Nephron progenitor cell (in vitro differentiated cells): ENCODE measurements around the gene MED28.

Experiments used
- DNase-seq: peaks from one replicate; pipeline ENCODE4 v3.0.0; 2021
- H3K27ac Mint-ChIP-seq: 2 replicates; pipeline ENCODE4 v1.8.0; 2021; ENCODE audit warnings: mild to moderate bottlenecking, moderate library complexity, mixed read lengths
- H3K27me3 Mint-ChIP-seq: 2 replicates; pipeline ENCODE4 v1.8.0; 2021; ENCODE audit warnings: mild to moderate bottlenecking, low read depth, mixed read lengths; ENCODE audit not compliant: poor library complexity
- H3K36me3 Mint-ChIP-seq: 2 replicates; pipeline ENCODE4 v1.8.0; 2021; ENCODE audit warnings: low read depth, mixed read lengths
- H3K4me1 Mint-ChIP-seq: 2 replicates; pipeline ENCODE4 v1.8.0; 2021; ENCODE audit warnings: mixed read lengths
- H3K4me3 Mint-ChIP-seq: 2 replicates; pipeline ENCODE4 v1.8.0; 2021; ENCODE audit warnings: mild to moderate bottlenecking, moderate library complexity, mixed read lengths
- H3K9me3 Mint-ChIP-seq: 2 replicates; pipeline ENCODE4 v1.8.0; 2021; ENCODE audit warnings: mild to moderate bottlenecking, moderate library complexity, mixed read lengths
- TF ChIP-seq, protein P1 (sequence below): fragments of 200-600 bp; sonication (generic); IDR thresholded peaks from 2 replicates; pipeline ENCODE4 v1.5.0; 2021; ENCODE audit warnings: antibody characterized with exemption

The MED28 gene

DNA sequence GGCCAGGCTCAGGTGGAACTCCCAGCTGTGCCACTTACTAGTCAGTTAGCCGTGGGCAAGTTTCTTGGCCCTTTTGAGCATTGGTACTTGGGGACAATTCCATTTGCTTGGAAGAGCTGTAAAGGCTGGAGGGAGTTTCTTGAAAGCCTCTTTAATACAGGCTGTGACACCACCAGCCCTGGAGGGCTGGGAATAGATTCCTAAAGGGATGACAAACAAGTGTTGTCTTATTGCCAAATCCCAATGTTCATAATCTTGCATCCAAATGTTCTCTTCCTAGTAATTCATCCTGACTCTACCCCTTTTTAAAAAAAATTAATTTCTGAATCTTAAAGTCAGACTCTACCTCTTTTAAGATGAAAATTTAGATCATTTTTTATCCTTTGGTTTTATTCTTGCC lies 14.6 kb upstream of the MED28 start:
- no peaks in the 10 kb centered on the region for H3K4me1 Mint-ChIP-seq
- H3K27me3 Mint-ChIP-seq: no peaks in the 10 kb centered on the region
- H3K9me3 Mint-ChIP-seq: no peaks in the 10 kb centered on the region
- peaks cover 19% of the 10 kb centered on the region for H3K36me3 Mint-ChIP-seq
- TF ChIP-seq, protein P1, sequence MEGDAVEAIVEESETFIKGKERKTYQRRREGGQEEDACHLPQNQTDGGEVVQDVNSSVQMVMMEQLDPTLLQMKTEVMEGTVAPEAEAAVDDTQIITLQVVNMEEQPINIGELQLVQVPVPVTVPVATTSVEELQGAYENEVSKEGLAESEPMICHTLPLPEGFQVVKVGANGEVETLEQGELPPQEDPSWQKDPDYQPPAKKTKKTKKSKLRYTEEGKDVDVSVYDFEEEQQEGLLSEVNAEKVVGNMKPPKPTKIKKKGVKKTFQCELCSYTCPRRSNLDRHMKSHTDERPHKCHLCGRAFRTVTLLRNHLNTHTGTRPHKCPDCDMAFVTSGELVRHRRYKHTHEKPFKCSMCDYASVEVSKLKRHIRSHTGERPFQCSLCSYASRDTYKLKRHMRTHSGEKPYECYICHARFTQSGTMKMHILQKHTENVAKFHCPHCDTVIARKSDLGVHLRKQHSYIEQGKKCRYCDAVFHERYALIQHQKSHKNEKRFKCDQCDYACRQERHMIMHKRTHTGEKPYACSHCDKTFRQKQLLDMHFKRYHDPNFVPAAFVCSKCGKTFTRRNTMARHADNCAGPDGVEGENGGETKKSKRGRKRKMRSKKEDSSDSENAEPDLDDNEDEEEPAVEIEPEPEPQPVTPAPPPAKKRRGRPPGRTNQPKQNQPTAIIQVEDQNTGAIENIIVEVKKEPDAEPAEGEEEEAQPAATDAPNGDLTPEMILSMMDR: no peak
- H3K4me3 Mint-ChIP-seq: no peak overlapping the region
- no peak overlapping the region for H3K27ac Mint-ChIP-seq
- DNase-seq: no peak

DNA sequence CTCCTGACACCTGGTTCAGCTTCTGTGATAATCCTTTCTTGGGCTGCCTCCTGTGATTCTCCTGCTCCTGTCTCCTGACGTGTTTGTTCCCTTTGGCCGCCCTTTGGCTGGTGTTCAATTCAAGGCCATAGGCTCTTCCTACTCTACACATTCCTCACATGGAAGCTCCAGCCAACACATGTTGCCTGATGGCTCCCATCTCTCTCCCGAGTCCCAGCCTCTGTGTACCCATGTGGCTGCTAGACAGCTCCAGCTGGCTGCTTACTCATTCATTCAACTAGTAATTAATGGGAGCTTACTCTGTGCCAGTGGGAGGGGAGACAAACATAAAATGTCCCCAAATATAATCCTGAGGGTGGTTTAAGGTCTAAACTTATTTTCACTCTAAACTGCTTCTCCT lies 9.2 kb upstream of the MED28 start:
- Mint-ChIP-seq H3K4me1 (no peaks in the 10 kb centered on the region), H3K27ac (no peak overlapping the region), H3K27me3 (no peaks in the 10 kb centered on the region), H3K4me3 (no peak overlapping the region), H3K36me3 (peaks cover 5% of the 10 kb centered on the region), H3K9me3 (no peaks in the 10 kb centered on the region)
- DNase-seq: no peak
- TF ChIP-seq, protein P1: no peak

DNA sequence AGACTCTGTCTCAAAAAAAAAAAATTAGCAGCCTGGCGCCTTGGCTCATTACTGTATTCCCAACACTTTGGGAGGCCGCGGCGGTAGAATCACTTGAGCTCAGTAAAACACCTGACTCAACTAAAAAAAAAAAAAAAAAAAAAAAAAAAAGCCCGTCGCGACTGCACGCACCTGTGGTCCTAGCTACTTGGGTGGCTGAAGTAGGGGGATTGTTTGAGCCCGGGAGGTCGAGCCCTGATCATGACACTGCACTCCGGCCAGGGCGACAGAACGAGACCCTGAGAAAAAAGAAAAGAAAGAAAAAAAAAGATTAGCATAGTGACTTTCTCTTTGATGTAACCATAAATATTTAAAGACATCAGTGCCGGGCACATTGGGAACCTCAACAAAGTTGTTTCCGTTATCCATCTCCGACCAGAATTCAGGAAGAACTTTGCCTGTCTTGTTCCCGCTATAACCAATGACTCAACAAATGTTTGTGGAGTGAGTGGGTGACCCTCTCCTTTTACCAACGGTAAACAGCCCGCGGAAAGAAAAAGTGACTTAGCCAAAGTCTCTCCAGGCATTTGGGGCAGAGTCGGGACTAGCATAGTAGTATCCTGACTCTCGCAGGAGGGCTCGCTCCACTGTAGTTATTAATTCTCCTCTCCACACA lies 553 bp upstream of the MED28 start:
- H3K36me3 Mint-ChIP-seq: peaks cover 18% of the 10 kb centered on the region
- H3K4me3 Mint-ChIP-seq: peak overlapping the region; percentile 97
- H3K9me3 Mint-ChIP-seq: no peaks in the 10 kb centered on the region
- peaks cover 27% of the 10 kb centered on the region for H3K4me1 Mint-ChIP-seq
- DNase-seq: peak; percentile 4
- H3K27me3 Mint-ChIP-seq: no peaks in the 10 kb centered on the region
- TF ChIP-seq, protein P1: no peak
- peak overlapping the region; percentile 88 for H3K27ac Mint-ChIP-seq

DNA sequence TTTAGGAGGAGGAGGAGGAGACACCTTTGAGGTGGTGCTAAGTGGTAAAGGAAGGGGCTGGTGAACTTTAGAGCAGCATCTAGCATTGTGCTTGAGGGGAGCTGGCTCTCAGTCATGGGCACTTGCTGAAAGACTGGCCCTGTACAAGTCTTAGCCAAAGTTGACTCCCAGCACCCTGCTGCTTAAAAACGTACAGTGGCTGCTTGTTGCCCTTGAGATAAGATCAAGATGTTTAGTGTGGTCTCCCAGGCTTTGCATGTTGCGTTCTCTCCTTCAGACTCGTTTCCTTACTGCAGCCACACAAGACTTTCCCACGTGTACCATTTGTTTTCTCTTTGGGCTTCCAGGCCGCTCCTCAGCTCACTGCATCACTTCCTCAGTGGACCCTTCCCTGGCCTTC lies 1.8 kb downstream of the MED28 start:
- Mint-ChIP-seq H3K4me3 (peak overlapping the region; percentile 78), H3K36me3 (peaks cover 30% of the 10 kb centered on the region), H3K27me3 (no peaks in the 10 kb centered on the region), H3K9me3 (no peaks in the 10 kb centered on the region), H3K27ac (no peak overlapping the region), H3K4me1 (peaks cover 27% of the 10 kb centered on the region)
- no peak for DNase-seq
- TF ChIP-seq, protein P1: no peak

DNA sequence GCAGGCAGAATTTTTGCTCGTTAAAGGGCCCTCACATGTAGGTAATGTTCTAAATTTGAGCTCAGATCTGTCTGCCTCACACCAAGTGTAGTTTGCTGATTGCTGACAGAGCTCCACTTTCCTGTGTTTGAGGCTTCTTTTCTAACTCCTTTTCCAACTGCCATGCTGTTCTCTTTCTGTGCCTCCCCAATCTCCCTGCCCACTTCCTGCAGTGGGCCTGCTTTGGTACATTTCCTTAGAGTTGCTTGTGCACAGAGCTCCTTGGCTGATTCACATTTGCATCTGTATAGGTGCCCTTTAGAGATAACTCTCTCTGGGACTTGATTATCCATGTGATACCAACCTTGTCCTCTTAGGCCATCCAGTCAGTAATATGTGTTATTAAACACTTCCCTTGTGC lies 4.5 kb downstream of the MED28 start:
- Mint-ChIP-seq H3K4me1 (peaks cover 25% of the 10 kb centered on the region), H3K36me3 (peaks cover 48% of the 10 kb centered on the region), H3K9me3 (no peaks in the 10 kb centered on the region), H3K4me3 (no peak overlapping the region), H3K27me3 (no peaks in the 10 kb centered on the region), H3K27ac (no peak overlapping the region)
- no peak for DNase-seq
- TF ChIP-seq, protein P1: no peak

DNA sequence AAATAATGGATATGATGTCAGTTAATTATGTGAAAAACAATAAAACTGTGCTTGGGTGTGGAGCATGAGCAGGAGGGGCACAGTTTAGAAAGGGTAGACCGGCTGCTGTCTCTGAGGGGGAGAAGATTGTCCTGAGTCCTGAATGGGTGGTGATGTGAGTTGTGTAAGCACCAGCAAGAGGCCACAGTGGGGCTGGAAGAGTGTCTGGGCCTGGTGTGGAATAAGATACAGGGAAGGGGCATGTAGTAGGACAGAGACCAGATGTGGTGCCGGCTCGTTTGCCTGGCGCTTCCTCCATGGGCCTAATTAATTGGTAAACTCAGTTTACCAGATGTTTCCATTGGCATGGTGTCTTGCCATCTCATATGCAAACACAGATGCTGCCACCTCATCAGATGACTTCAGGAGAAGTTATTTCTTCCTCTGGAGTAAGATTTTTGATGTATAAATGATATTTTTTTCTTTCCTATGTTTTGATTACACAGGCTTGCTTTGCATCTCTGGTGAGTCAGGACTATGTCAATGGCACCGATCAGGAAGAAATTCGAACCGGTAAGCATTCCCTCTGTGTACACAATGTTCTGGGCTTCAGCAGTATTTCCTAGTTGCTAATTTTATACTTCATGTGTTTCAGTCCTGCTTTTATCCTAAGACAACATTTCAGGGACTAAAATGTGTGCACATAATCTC lies 5.1 kb downstream of the MED28 start:
- peaks cover 20% of the 10 kb centered on the region for H3K4me1 Mint-ChIP-seq
- TF ChIP-seq, protein P1: no peak
- H3K9me3 Mint-ChIP-seq: no peaks in the 10 kb centered on the region
- no peak overlapping the region for H3K27ac Mint-ChIP-seq
- H3K27me3 Mint-ChIP-seq: no peaks in the 10 kb centered on the region
- H3K36me3 Mint-ChIP-seq: peaks cover 55% of the 10 kb centered on the region
- no peak overlapping the region for H3K4me3 Mint-ChIP-seq
- no peak for DNase-seq
